GM10266 (cell line): ENCODE data around the gene CHRD.

Experiments used
- DNase-seq: peaks from one replicate; pipeline ENCODE4 v3.0.0; 2012; ENCODE audit errors: extremely low spot score
- CTCF ChIP-seq: IDR thresholded peaks from 2 replicates; pipeline ENCODE4 v1.5.1; 2012; ENCODE audit warnings: mild to moderate bottlenecking, low read depth; ENCODE audit not compliant: control insufficient read depth, insufficient read depth; ENCODE audit errors: missing control alignments

CHRD gene

GRCh38 chr3:184381261-184382224, 1.7 kb downstream of the CHRD start:
- TF ChIP-seq CTCF = no peak

GRCh38 chr3:184382326-184383032, 2.6 kb downstream of the CHRD start:
- TF ChIP-seq CTCF = no peak

More at GRCh38 chr3:184381261-184382224, 1.7 kb downstream of the CHRD start:
- DNase-seq = no peak

GRCh38 chr3:184383033-184383740, 3.3 kb downstream of the CHRD start:
- DNase-seq = no peak
- no peak for TF ChIP-seq CTCF

More at GRCh38 chr3:184382326-184383032, 2.6 kb downstream of the CHRD start:
- DNase-seq = no peak

GRCh38 chr3:184384342-184384741, 4.5 kb downstream of the CHRD start:
- DNase-seq = no peak
- TF ChIP-seq CTCF = no peak

GRCh38 chr3:184384856-184385422, 5.1 kb downstream of the CHRD start:
- DNase-seq = no peak
- no peak for TF ChIP-seq CTCF

GRCh38 chr3:184386047-184386806, 6.4 kb downstream of the CHRD start:
- DNase-seq = no peak
- no peak for TF ChIP-seq CTCF
